ENCODE measurements around the gene CYTH1.
A peak's percentile ranks its signal among the peaks of the same experiment; 100 is the strongest.
"Not testable (repeated sequence)": the region's sequence is repeated elsewhere in the genome, so short reads cannot be mapped to it uniquely, and the experiment has no call there.

Gene CYTH1

DNA sequence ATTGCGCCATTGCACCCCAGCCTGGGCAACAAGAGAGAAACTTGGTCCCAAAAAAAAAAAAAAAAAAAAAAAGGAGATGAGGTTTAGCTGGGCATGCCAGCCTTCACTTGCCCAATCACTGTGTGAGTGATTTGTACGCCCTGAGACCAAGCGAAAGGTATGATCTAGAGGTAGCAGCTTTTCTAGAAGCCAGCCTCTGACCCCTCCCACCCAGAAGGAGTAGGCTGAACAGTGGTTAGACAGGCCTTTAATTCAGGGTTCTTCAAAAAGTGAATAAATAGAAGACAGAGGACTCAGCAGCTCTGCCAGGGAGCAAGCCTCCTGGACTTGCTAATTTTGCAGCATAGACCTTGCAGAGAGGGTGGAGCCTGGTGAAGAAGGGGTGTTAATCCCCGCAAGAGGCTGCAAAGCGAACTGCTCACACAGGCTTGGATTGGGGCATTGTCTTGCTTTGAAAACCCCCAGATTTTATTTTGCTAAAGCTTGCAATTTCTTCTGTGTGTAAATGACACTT is 7.1 kb upstream of the CYTH1 start:
- DNase-seq (ENCODE audit: low spot score), result no peak

DNA sequence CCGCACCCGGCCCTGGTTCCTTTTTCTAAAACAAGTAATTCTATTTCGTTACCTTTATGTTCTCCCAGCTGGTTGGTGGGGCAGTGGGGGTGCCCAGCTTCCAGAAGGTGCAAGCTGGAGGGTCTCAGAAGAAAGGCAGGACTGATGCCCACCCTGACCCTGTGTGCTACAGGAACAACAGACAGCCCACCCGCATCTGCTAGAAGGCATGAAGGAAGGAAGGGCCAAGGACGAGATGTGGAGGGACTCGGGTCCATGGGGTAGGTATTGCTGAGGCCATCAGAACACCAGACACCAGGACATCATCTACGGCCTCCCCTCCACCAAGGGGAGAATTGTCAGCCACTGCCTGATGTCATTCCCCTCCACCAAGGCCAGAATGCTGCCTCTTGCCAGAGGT is 6.4 kb upstream of the CYTH1 start:
- no peak for DNase-seq (ENCODE audit: low spot score)

DNA sequence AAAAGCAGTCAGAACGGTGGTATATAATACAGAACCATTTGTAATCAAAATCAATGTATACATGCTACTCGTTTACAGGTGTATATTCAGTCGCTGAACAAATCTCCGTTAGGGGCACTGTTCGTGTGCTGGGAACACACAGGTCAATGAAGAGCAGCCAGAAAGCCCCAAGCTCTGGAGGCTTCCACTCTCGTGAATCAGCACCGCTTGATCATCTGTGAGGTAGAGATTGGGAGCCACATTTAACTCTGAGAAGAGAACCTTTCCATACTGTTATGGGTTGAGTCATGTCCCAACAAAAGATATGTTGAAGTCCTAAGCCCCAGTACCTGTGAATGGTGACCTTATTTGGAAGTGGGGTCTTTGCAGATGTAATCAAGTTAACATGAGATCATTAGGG is 5.4 kb upstream of the CYTH1 start:
- DNase-seq (ENCODE audit: low spot score), result no peak

DNA sequence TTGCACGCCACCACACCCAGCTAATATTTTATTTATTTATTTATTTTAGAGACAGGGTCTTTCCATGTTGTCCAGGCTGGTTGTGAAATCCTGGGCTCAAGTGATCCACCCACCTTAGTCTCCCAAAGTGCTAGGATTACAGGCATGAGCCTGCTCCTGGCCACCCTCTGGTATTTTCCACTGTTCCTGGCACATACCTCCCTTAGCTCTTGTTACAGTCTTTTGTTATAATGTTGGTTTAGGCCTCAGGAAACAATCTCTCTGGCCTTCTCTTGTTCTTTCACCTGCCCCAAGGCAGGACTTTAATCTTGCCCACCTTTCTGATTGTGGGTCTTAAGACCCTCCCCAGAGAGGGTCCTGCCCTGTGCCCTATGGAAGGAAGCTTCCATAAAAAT is 3.6 kb upstream of the CYTH1 start:
- DNase-seq (ENCODE audit: low spot score), result no peak

DNA sequence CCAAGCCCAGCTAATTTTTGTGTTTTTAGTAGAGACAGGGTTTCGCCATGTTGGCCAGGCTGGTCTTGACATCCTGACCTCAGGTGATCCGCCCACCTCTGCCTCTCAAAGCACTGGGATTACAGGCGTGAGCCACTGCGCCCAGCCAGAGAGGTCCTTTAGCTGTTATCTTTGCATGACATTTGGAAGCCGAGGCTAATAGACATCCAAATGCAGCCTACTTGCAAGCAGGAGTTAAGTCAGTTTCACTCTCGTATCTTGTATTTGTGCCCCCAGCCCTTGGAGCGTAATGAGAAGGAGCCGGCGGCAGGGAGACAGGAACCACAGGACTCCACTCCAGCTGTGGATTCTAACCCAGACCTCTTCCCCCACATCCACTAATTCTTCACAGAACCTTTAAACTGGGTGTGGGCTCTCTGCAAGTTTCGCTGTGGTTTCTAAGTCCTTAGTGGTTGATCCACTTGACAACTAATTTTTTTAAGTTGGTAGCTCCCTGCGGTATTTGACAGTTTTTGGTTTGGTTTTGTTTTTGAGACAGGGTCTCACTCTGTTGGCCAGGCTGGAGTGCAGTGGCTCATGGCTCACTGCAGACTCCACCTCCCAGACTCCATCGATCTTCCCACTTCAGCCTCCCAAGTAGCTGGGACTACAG is 3.1 kb upstream of the CYTH1 start:
- DNase-seq (ENCODE audit: low spot score), result no peak

DNA sequence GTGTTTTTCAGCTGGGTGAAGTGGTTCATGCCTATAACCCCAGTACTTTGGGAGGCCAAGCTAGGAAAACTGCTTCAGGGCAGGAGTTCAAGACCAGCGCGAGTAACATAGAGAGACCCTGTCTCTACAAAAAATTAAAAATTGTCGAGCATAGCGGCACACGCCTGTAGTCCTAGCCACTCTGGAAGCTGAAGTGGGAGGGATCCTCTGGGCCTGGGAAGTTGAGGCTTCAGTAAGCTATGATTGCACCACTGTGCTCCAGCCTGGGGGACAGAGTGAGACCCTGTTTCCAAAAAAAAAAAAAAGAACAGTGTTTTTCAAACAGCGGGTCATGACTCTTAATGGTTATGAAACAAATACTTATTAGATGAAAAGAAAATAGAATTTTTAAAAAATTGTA is 2.3 kb upstream of the CYTH1 start:
- DNase-seq (ENCODE audit: low spot score), result no peak

DNA sequence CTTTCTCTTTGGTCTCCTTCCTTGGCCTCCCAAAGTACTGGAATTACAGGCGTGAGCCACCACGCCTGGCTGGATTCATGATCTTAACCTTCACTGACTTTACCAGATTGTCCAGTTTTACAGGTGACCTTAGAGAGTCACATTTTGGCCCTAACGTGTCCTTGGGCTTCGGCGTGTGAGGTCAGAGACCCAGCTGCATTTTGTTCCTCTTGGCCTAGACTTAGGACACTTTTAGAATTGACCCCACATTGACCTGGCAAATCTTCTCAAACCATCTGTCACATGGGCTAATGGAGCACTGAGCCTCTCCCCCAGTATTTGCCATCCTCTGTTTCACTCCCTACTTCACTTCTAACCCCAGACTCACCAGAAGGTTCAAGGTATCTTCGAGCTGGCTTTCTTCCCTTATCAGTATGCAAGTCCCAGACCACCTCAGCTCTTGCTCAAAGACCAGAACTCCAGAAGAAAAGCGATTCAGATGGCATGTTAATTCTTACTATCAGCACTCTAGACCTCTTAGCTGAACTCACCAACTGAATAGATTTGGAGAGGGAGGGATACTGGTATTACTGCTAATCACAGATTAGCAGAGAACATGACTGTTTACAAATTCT is 1.7 kb upstream of the CYTH1 start:
- DNase-seq (ENCODE audit: low spot score), result no peak

DNA sequence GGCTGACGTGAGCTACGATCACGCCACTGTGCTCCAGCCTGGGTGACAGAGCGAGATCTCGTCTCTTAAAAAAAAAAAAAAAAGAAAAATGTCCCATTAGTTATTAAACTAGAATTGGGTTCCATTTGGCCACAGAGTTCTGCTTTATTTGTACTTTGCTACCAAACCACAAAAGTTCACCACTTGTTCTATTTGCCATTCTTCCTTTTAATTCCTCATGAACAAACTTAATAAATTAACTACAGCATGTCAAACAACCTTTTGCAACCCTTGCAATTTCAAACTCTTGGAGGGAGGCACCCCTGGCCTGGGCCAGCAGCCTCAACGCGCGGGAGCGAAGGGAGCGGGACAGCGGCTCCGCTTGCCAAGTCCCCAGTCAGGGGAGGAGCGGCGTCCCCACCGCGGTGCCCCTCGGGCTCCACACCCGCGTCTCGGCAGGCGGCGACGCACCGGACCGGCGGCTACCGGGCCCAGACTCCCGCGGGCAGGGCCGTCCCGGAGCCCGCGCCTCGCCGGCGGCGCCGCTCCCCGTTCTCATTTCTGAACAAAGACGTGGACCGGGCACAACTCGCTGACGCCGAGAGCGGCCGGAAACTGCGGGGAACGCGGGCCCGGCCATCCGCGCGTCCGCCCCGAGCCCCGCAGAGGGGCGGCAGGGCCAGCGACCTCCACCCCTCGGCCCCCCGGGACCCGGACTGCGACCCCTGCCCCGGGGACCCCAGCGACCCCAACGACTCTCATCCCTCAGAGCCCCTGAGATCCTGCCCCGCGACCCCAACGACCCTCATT is 775 bp downstream of the CYTH1 start:
- peak; percentile 40 for DNase-seq (ENCODE audit: low spot score)

DNA sequence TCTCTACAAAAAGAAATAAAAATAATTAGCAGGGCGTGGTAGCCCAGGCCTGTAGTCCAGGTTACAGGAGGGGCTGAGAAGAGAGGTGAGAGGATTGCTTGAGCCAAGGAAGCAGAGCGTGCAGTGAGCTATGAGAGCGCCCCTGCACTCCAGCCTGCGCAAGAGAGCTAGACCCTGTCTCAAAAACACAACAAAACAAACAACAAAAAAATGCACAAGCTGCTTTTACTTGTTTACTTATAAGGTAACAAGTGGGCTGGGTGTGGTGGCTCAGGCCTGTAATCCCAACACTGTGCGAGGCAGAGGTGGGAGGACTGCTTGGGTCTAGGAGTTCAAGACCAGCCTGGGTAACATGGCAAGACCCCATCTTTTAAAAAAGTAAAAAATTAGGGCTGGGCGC is 1.7 kb downstream of the CYTH1 start:
- no peak for DNase-seq (ENCODE audit: low spot score)

DNA sequence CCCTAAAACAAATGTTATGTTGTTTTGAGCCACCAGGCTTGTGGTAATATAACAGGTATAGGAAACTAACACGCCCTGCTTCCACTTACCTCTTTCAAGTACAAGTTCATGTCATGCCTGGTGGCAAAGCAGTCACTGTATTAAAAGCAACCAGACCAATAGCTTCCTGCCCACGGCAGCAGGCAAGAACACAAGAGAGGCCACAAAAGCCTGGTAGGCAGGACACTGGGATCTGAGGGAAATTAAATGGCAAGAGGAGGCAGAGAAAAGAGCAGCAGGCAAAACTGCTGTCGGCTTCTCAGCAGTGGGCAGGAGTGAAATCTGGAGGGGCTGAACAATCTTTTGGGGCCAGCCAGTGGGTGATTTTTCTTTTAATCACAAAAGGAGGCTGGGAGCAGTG is 2.2 kb downstream of the CYTH1 start:
- DNase-seq (ENCODE audit: low spot score), result no peak

DNA sequence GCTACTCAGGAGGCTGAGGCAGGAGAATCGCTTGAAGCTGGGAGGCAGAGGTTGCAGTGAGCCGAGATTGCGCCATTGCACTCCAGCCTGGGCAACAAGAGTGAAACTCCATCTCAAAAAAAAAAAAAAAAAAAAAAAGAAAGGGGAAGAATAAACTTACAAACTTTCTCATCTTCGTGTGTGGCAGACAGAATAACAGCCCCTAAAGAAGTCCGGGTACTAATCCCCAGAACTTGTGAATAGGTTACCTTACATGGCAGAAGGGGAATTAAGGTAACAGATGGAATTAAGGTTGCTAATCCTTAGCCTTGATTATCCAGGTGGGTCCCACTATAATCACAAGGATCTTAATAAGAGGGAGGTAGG is 2.8 kb downstream of the CYTH1 start:
- not testable (repeated sequence) for DNase-seq (ENCODE audit: low spot score)

DNA sequence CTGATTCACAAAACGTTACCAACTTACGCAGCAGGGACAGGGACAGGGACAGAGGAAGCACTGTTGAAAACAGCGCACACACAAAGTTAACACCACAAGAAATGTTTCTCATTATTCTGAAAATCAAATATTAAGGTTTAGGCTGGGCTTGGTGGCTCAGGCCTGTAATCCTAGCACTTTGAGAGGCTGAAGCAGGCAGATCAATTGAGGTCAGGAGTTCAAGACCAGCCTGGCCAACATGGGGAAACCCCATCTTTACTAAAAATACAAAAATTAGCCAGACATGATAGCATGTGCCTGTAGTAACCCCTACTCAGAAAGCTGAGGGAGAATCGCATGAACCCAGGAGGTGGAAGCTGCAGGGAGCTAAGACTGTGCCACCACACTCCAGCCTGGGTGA is 4.2 kb downstream of the CYTH1 start:
- DNase-seq (ENCODE audit: low spot score), result no peak

DNA sequence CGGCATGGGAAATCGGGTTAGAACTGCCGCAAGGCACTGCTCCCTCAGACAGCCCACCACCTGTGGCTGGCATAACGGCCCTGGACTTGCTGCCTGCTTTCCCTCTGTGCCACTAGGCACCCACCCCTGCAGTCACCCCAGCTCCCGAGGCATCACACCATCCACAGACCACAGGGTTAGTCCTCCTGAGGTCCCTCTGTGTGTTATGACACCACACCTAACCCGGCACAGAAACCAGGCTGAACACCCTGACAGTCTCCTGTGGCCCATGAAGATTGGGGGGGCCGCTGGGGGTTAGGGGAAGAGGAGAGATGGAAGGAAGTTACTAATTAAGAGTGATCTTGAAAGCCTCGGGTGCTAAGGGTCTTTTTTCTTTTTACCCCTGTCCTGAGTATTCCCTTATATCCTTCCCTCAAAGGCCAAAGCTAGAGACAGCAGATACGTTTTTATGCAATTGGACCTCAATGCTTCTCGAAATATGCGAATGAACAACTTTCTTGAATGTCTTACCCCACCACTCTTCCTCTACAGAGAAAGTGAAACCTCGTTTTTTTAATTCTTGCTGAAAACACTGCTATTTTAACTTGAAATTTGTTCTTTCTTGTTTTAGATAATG is 7.0 kb downstream of the CYTH1 start:
- no peak for DNase-seq (ENCODE audit: low spot score)

DNA sequence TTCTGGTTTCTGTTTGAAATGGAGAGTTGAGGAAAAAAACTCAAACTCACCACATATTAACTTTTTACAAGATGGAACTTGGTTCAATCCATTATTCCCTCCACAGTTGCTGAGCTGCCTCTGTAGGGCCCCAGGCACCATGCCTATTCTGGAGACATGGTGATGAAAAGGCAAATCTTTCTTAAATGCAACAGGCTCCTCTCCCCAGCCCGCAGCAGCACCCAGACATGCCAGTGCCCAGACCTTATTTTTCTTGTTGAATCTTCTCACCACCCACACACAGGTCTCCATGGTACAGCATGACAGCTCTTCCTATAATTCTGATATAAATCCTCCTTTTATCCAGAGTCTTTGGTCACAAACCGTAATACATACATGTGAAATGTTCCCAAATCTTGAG is 7.6 kb downstream of the CYTH1 start:
- DNase-seq (ENCODE audit: low spot score), result no peak

DNA sequence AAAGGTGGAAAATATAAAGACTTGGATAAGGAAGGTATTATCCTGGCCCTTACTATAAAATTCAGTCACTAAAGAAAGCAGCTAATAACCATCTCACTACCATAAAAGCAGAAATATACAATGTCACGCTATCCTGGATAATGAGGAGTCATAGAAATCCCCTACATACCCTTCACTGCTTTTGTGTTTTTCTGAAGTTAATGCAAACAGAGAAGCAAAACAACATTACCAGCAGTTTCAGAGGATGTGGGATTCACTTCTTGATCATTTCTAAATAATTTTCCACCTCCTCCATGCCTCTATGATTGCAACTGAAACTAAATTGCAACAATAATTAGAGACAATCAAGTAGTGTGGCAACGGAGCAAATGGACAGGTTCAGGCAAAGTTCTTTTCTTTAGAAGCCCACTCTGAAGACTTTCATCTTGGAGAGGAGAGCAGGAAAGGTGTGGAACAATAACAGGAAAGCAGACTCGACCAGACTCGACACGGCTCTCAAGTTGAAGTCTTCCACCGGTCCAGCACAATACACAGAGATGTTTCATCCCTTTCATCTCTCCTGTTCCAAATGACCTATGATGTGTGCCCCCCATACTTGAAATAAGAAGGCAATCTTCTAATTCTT is 10.2 kb downstream of the CYTH1 start:
- DNase-seq (ENCODE audit: low spot score), result no peak

DNA sequence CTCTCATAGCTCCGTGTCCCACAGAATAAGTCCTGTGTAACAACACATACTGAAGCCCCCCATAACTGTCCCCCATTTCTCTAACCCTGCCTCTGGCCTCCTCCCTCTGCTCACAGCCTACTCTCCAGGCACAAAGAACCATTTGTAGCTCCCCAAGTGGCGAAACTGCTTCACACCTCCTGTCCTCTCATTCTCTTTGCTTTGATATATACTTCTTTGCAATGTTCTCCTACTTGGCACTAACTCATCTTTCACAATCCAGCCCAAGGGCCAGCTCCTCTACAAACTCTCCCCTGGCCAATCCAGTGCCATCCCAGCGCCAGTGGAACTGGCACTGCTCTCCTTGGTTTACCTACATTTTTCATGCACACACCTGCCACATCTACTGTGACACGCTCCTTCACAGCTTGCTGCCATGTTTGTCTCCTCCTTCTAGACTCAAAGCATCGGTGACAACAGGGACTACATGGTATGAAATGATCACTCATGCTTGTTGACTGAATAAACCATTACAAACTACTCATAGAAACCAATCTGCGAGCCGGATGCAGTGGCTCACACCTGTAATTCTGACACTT is 12.8 kb downstream of the CYTH1 start:
- DNase-seq (ENCODE audit: low spot score), result no peak

DNA sequence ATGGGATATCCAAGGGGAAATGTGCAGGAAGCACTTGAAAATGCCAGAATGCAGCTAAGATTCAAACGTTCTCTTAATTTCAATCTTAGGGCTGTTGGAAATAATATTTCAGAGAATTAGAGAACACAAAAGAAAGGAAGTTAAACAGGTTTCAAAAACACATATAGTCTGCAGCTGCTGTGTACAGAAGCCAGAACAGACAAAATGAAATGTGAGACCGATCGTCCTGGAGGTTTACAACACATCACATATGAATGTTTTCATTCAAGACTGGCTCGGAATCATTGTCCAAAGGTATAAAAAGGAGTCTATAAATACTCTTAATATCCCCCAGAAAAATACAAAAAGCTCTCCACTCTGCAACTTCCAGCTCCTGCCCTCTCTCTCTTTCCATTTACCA is 14.3 kb downstream of the CYTH1 start:
- no peak for DNase-seq (ENCODE audit: low spot score)

DNA sequence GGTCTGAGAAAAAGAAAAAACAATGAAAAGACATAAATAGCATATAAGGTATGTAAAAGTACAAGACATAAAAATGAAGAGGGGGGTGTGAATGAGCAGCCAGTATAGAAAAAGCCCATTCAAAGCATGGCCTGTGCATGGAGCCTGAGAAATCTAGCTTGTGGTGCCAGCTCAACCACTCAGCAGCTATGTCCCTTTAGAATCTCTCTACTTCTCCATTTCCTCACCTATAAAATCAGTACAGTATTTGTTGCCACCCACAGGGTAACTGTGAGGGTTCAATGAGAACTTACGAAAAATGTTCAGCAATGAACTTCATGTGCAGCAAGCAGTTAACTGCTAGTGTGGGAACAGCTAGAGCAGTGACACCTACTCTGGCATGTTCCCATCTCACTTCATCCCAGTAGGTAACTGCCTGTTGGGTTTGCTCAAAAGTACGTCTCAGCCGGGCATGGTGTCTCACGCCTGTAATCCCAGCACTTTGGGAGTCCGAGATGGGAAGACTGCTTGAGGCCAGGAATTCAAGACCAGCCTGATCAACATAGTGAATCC is 15.3 kb downstream of the CYTH1 start:
- DNase-seq (ENCODE audit: low spot score), result no peak

DNA sequence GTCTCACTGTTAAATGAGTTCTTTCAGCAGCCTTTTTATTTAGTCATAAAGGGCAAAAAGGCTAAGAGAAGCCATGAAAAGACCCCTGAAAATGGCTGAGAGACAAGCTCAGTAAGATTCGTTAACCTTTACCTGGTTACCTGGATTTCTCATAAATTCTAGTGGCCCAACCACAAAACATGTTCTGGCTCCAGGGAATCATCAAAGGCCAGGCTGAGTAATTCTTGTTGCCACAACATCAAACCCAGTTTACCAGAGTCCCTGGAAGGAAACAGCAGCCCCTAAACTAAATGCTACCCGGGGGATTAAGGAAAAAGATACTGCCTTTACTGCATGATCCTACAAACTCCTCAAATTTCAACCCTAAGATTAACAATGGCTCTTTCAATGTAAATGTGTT is 15.8 kb downstream of the CYTH1 start:
- DNase-seq (ENCODE audit: low spot score), result no peak

DNA sequence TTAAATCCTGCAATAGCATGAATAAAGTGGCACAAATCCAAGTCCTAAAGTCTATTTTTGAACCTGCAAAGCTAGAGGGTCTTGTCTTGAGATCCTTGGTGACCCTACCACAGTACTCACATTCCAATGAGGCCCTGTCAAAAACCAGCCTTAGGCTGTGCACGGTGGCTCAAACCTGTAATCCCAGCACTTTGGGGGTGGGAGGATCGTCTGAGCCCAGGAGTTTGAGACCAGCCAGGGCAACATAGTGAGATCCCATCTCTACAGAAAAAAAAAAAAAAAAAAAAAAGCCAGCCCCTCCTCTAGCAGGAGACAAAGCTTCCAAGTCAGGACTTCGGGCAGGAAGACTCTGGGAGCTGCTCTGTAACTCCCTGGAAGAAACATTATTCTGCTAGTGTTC is 16.3 kb downstream of the CYTH1 start:
- no peak for DNase-seq (ENCODE audit: low spot score)

DNA sequence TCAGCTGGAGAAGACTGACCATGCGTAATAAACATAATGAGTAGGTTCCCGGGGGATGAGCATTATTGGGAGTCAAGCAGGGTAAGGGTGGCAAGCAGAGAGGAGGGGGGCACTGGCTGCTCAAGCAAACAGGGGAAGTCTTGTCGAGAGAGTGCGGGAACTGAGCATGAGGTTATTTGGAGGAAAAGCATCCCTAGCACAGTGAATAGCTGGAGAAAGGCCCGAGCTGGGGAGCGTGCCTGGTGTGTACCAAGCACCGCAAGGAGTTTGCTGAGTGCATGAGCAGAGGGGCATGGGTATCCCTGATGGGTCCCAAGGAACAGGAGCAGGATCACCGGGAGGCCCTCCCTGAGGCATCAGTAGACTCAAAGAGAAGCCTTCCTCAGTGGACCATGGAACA is 17.2 kb downstream of the CYTH1 start:
- DNase-seq (ENCODE audit: low spot score), result no peak

Data from SK-N-DZ (cell line).